Uterus (tissue), 2 donors: ENCODE results near the gene MS4A18.

Source experiments
- CTCF ChIP-seq, 4 experiments: fragments of 200-600 bp in 2 of 4; fragments of 450-650 bp in 2 of 4; sonication (generic) in 2 of 4; IDR thresholded peaks; one replicate each; pipeline ENCODE4 v1.5.1; 2016 to 2019; ENCODE audit warnings: antibody characterized with exemption in 4 of 4, mild to moderate bottlenecking in 2 of 4, moderate library complexity in 1 of 4
- POLR2A ChIP-seq, 2 donors: fragments of 450-650 bp; IDR thresholded peaks; one replicate each; pipeline ENCODE4 v1.6.1; 2016; ENCODE audit warnings: antibody characterized with exemption in 2 of 2, mild to moderate bottlenecking in 1 of 2, moderate library complexity in 1 of 2

GRCh38 chr11:60772666-60773065, 48.1 kb downstream of the MS4A18 start:
- TF ChIP-seq POLR2A (IDR thresholded peaks at IDR 0.05) = no peak
- no peak for TF ChIP-seq CTCF (IDR thresholded peaks at IDR 0.05)
